ENCODE measurements around the gene OAS3. TPM values are rescaled to one million over a fixed set of nuclear protein-coding genes. Genes with fewer than 3 reads are reported as not detected.

Gene OAS3
- total RNA-seq, 1 experiment from 2014 or later: 25.5 TPM

DNA sequence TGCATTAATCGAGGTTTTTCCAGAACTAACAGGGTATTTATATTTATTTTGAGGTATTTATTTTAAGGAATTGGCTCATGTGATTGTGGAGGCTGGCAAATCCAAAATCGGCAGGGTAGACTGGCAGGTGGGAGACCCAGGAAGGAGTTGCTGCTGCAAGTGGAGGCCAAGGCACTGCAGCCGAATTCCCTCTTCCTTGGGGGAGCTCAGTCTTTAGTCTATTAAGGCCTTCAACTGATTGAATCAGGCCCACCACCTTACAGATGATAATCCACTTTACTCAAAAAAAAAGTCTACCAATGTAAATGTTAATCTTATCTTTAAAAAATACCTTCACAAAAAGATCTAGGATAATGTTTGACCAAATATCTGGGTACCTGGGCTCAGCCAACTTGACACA is 38.9 kb downstream of the OAS3 start:
- POLR2A ChIA-PET (ENCODE audit: unreplicated experiment): no interaction called here
- no peak for ATAC-seq
- no TSS peak for BruUV-seq (replicated peaks)
- no peak for TF ChIP-seq EZH2 (IDR thresholded peaks at IDR 0.05; ENCODE audit: low read length, unreplicated experiment)
- TF ChIP-seq EZH2phosphoT487 (IDR thresholded peaks at IDR 0.05; ENCODE audit: borderline replicate concordance, low read length): no peak
- TF ChIP-seq, protein P1, sequence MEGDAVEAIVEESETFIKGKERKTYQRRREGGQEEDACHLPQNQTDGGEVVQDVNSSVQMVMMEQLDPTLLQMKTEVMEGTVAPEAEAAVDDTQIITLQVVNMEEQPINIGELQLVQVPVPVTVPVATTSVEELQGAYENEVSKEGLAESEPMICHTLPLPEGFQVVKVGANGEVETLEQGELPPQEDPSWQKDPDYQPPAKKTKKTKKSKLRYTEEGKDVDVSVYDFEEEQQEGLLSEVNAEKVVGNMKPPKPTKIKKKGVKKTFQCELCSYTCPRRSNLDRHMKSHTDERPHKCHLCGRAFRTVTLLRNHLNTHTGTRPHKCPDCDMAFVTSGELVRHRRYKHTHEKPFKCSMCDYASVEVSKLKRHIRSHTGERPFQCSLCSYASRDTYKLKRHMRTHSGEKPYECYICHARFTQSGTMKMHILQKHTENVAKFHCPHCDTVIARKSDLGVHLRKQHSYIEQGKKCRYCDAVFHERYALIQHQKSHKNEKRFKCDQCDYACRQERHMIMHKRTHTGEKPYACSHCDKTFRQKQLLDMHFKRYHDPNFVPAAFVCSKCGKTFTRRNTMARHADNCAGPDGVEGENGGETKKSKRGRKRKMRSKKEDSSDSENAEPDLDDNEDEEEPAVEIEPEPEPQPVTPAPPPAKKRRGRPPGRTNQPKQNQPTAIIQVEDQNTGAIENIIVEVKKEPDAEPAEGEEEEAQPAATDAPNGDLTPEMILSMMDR (conservative IDR thresholded peaks at IDR 0.05; ENCODE audit: low read depth, low read length): no peak
- H4K20me1 ChIP-seq (ENCODE audit: low read length): no peaks in the 10 kb centered on the region
- H3F3A ChIP-seq (ENCODE audit: low read length, unreplicated experiment): no peaks in the 10 kb centered on the region
- no peaks in the 10 kb centered on the region for H3K36me3 ChIP-seq (ENCODE audit: low read depth, low read length)
- no peak overlapping the region for H3K4me3 ChIP-seq (ENCODE audit: low read length)
- H3K4me1 ChIP-seq (ENCODE audit: insufficient read depth, low read length): peaks cover 14% of the 10 kb centered on the region
- H3K9ac ChIP-seq (ENCODE audit: low read length): no peak overlapping the region
- CTCF ChIA-PET: no interaction called here
- no peaks in the 10 kb centered on the region for H3K79me2 ChIP-seq (ENCODE audit: low read length)
- no peak overlapping the region for H3K4me2 ChIP-seq (ENCODE audit: low read length)
- H3K9me3 ChIP-seq (ENCODE audit: low read length): no peaks in the 10 kb centered on the region
- H3K27ac ChIP-seq (ENCODE audit: low read length): no peak overlapping the region
- H2AFZ ChIP-seq (ENCODE audit: low read length): peak overlapping the region; percentile 93; the same call in 1 of the 2 replicates
- DNase-seq: no peak
- no peaks in the 10 kb centered on the region for H3K27me3 ChIP-seq (ENCODE audit: low read length)
- intact Hi-C loops (cut with micrococcal nuclease): loop anchor here (5.0 kb wide), 1 partner anchor 40 kb away; the partner anchor contains the start of gene OAS3
- no peaks in the 10 kb centered on the region for H3K9me2 ChIP-seq (replicated peaks; ENCODE audit: low read length)

DNA sequence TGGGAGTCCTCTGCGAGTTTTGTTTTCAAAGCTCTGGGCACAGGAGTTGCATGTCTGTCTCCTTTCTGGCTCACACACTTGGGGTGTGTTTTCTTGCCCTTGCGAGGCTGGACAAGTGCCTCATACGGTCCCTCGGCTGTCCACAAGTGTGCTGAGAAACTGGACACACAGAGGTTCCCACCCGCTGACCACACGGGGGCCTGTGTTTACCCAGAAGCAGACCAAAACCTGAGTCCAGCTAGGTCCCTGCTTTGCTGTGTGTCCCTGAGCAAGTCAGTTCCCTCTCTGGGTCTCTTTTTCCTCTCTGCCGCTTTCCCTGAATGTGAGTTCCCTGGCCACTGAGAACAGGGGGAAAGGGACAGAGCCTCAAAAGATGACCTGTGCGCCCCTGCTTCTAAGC is 39.4 kb downstream of the OAS3 start:
- Histone ChIP-seq H2AFZ (ENCODE audit: low read length) (peak overlapping the region; percentile 93), H3K27ac (ENCODE audit: low read length) (0 out of 2 replicates have a peak overlapping the region, but pooled peaks have one; percentile 11), H3K4me1 (ENCODE audit: insufficient read depth, low read length) (peaks cover 14% of the 10 kb centered on the region), H3K4me2 (ENCODE audit: low read length) (peak overlapping the region; percentile 82), H3K36me3 (ENCODE audit: low read depth, low read length) (no peaks in the 10 kb centered on the region), H3F3A (ENCODE audit: low read length, unreplicated experiment) (no peaks in the 10 kb centered on the region), H3K27me3 (ENCODE audit: low read length) (no peaks in the 10 kb centered on the region), H4K20me1 (ENCODE audit: low read length) (no peaks in the 10 kb centered on the region), H3K9me2 (replicated peaks; ENCODE audit: low read length) (no peaks in the 10 kb centered on the region), H3K4me3 (ENCODE audit: low read length) (peak overlapping the region; percentile 64), H3K9me3 (ENCODE audit: low read length) (no peaks in the 10 kb centered on the region), H3K79me2 (ENCODE audit: low read length) (no peaks in the 10 kb centered on the region), H3K9ac (ENCODE audit: low read length) (peak overlapping the region; percentile 21; the same call in 1 of the 2 replicates)
- intact Hi-C loops (cut with micrococcal nuclease): loop anchor here (1.0 to 5.0 kb wide), 3 partner anchors 15 to 77 kb away; partner anchors contain the start of gene OAS3
- CTCF ChIA-PET: interaction anchor here (0.5 to 1.4 kb wide), 5 partner anchors 15 to 396 kb away, joined by 3 to 19 read pairs (median 3); partner anchors contain the start of gene OAS3
- TF ChIP-seq, protein P1 (conservative IDR thresholded peaks at IDR 0.05; ENCODE audit: low read depth, low read length): no peak
- TF ChIP-seq EZH2 (IDR thresholded peaks at IDR 0.05; ENCODE audit: low read length, unreplicated experiment) (no peak), EZH2phosphoT487 (IDR thresholded peaks at IDR 0.05; ENCODE audit: borderline replicate concordance, low read length) (no peak)
- ATAC-seq: no peak
- no peak for DNase-seq
- TSS peak; percentile 94 for BruUV-seq (replicated peaks)
- POLR2A ChIA-PET (ENCODE audit: unreplicated experiment): interaction anchor here (0.6 to 1.3 kb wide), 6 partner anchors 15 to 292 kb away, joined by 3 to 12 read pairs (median 4); partner anchors contain the start of gene OAS3
